ENCODE data around the gene NR4A1. TPM values are rescaled to one million over a fixed set of nuclear protein-coding genes. Genes with fewer than 3 reads are reported as not detected.

NR4A1 gene
- total RNA-seq, 6 donors from 2014 or later = 88.3 to 202 (median 156) TPM

DNA sequence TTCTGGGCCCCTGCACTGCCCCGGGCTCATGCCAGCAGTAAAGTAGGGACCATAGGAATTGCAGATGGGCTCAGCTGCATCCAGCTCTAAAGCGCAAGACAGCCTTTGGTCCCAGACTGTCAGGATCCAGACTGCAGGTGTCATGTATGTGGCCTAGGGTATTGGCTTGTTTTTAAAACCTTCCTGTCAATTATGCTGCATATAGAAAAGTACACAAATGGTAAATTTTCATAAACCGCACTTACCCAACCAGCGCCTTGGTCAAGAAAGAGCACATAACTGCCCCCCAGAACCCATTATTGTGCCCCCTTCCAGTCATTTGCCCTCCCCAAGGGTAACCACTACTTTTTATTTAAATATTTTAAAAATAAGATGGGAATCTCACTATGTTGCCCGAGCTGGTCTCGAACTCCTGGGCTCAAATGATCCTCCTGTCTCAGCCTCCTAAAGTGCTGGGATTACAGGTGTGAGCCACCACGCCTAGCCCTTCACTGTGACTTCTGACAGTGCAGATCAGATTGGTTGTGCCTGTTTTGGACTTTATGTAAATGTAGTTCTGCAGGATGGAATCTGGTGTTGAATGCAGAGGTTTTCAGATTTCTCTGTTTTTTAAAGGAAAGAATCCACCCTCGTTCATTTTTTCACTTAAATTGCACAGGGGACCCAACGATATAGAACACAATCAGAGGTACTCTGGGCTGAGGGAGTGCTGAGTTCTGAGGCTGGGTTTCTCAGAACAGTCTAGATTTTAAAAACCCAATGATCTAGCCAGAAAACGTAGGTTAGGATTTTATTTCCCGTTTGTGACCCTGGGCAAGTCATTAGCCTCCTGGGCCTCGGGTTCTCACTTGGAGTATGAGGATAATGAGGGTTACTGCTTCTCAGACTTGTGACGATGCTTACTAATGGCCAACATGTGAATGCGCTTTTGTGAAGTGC is 6.7 kb downstream of the NR4A1 start:
- Histone ChIP-seq H3K36me3 (peaks cover 12 to 70% (median 55%) of the 10 kb centered on the region in 4 donors), H3K4me3 (no peak overlapping the region), H3K9me3 (no peaks in the 10 kb centered on the region), H3K4me1 (peaks cover 1 to 25% (median 12%) of the 10 kb centered on the region in 4 donors), H3K27ac (no peak overlapping the region), H3K27me3 (no peaks in the 10 kb centered on the region)
- TF ChIP-seq EP300 (IDR thresholded peaks at IDR 0.05) = no peak
- TF ChIP-seq POLR2AphosphoS5 (IDR thresholded peaks at IDR 0.05) = no peak
- no peak for TF ChIP-seq POLR2A (IDR thresholded peaks at IDR 0.05)
- DNase-seq (no peak), ATAC-seq (ENCODE audit: low FRiP score in 2 of 2) (no peak)
- WGBS, 2 donors = 90 to 92% methylated on average over 13 to 14 of the region's 14 CpGs

DNA sequence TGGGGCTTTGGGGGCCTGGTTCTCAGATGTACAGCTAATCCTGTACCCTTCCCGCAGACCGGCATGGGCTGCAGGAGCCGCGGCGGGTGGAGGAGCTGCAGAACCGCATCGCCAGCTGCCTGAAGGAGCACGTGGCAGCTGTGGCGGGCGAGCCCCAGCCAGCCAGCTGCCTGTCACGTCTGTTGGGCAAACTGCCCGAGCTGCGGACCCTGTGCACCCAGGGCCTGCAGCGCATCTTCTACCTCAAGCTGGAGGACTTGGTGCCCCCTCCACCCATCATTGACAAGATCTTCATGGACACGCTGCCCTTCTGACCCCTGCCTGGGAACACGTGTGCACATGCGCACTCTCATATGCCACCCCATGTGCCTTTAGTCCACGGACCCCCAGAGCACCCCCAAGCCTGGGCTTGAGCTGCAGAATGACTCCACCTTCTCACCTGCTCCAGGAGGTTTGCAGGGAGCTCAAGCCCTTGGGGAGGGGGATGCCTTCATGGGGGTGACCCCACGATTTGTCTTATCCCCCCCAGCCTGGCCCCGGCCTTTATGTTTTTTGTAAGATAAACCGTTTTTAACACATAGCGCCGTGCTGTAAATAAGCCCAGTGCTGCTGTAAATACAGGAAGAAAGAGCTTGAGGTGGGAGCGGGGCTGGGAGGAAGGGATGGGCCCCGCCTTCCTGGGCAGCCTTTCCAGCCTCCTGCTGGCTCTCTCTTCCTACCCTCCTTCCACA is 7.6 kb downstream of the NR4A1 start:
- Histone ChIP-seq H3K9me3 (no peaks in the 10 kb centered on the region), H3K27ac (no peak overlapping the region), H3K4me1 (peaks cover 0 to 16% (median 6%) of the 10 kb centered on the region in 4 donors), H3K27me3 (no peaks in the 10 kb centered on the region), H3K4me3 (no peak overlapping the region), H3K36me3 (peaks cover 12 to 63% (median 52%) of the 10 kb centered on the region in 4 donors)
- peak in 1 of 2 donors; percentile 89 for DNase-seq
- no peak for ATAC-seq (ENCODE audit: low FRiP score in 2 of 2)
- peak; percentile 33 to 69 for TF ChIP-seq POLR2AphosphoS5 (IDR thresholded peaks at IDR 0.05)
- TF ChIP-seq, protein P1, sequence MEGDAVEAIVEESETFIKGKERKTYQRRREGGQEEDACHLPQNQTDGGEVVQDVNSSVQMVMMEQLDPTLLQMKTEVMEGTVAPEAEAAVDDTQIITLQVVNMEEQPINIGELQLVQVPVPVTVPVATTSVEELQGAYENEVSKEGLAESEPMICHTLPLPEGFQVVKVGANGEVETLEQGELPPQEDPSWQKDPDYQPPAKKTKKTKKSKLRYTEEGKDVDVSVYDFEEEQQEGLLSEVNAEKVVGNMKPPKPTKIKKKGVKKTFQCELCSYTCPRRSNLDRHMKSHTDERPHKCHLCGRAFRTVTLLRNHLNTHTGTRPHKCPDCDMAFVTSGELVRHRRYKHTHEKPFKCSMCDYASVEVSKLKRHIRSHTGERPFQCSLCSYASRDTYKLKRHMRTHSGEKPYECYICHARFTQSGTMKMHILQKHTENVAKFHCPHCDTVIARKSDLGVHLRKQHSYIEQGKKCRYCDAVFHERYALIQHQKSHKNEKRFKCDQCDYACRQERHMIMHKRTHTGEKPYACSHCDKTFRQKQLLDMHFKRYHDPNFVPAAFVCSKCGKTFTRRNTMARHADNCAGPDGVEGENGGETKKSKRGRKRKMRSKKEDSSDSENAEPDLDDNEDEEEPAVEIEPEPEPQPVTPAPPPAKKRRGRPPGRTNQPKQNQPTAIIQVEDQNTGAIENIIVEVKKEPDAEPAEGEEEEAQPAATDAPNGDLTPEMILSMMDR (IDR thresholded peaks at IDR 0.05) = no peak
- 65 to 74% methylated on average over 13 to 25 of the region's 25 CpGs for WGBS, 2 donors

DNA sequence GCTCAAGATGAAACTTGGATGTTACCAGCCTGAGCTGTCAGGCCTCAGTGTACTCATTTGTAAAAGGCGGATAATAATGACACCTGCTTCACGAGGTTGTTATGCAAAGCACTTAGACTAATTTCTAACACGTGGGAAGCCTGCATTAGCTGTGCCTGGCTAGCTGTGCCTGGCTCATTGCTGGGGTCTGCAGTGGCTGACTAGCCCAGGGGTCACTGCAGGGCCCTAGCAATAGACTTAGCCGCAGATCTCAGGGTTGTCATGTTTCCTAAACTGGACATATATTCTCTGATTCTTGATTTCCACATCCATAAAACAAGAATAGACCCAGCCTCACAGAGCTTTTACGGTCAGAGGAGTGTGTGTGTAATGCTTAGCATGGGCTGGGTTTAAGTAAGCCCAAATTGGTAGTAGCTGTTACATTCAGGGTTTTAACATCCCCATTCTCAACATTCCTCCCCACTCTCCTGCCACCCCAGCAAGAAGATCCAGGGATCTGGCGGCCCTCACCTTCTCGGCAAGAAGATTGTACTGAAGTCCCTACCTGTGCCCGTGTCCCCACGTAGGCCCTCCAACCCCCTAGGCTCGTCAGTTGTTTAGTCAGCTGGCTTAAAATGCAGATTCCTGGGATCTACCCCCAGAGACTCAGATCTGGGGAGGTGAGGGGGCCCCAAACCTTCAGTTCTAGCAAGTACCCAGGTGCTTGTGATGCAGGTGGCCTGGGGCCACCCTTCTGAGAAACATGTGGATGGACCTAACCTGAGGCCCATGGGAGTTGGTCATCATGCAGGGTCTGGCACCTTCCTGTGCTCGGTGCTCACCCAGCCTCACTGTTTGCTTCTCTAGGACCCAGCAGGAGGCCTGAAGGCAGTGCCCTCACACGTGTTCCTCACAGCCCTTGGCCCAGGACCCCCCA is 8.6 kb downstream of the NR4A1 start:
- Histone ChIP-seq H3K9me3 (no peaks in the 10 kb centered on the region), H3K27me3 (no peaks in the 10 kb centered on the region), H3K4me1 (peaks cover 0 to 10% (median 4%) of the 10 kb centered on the region in 4 donors), H3K36me3 (peaks cover 12 to 52% (median 42%) of the 10 kb centered on the region in 4 donors), H3K27ac (no peak overlapping the region), H3K4me3 (no peak overlapping the region)
- DNase-seq = no peak
- peak; percentile 1 to 53 for ATAC-seq (ENCODE audit: low FRiP score in 2 of 2)
- WGBS, 2 donors = 85% methylated on average over 11 of the region's 12 CpGs
- peak in 1 of 4 donors; percentile 6 for TF ChIP-seq POLR2A (IDR thresholded peaks at IDR 0.05)
- no peak for TF ChIP-seq EP300 (IDR thresholded peaks at IDR 0.05)
- peak in 1 of 2 donors; percentile 46 for TF ChIP-seq POLR2AphosphoS5 (IDR thresholded peaks at IDR 0.05)
- TF ChIP-seq, protein P1 (IDR thresholded peaks at IDR 0.05) = no peak

DNA sequence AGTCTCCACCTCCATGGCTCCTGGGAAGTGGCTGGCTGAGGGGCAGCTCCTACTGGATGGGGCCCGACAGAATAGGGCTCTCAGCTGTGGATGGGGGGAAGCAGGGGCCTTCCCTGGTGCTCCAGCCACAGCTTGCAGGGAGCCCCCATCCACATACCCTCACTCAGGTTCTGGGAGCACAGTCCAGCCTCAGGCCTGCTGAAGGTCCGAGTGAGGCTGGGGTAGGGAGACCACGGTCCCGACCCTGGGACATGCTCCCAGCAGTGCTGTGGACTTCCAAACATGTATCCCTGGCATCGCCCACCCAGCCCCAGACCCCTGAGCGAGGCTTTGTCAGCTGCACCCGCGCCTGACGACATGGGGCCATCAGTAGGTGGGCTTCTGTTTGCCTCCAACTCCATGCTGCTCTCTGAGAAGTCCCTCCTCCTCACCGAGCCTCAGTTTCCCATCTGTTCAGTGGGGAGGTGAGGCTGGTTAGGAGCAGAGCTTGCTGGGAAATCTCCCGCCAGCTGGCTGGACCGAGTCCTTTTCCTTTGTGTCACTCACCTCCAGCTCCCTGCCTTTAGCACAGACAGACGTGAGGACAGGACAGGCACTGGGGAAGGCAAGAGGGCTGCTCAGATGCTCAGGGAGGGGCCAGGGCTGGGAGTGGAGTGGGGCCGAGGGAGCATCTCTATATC is 9.4 kb downstream of the NR4A1 start:
- Histone ChIP-seq H3K27me3 (no peaks in the 10 kb centered on the region), H3K9me3 (no peaks in the 10 kb centered on the region), H3K36me3 (peaks cover 6 to 44% (median 34%) of the 10 kb centered on the region in 4 donors), H3K4me3 (no peak overlapping the region), H3K27ac (no peak overlapping the region), H3K4me1 (peaks cover 0 to 8% (median 3%) of the 10 kb centered on the region in 4 donors)
- peak in 1 of 2 donors; percentile 85 for DNase-seq
- WGBS, 2 donors = 88 to 95% methylated on average over 9 to 13 of the region's 14 CpGs
- TF ChIP-seq, protein P1 (IDR thresholded peaks at IDR 0.05) = no peak
- TF ChIP-seq EP300 (IDR thresholded peaks at IDR 0.05) (no peak), POLR2A (IDR thresholded peaks at IDR 0.05) (no peak), POLR2AphosphoS5 (IDR thresholded peaks at IDR 0.05) (no peak)
- peak in 1 of 2 donors; percentile 6 for ATAC-seq (ENCODE audit: low FRiP score in 2 of 2)

Measured in upper lobe of left lung (tissue), 6 donors.